GM12872 (cell line): ENCODE data around the gene LAD1.

Source experiments
- TF ChIP-seq, protein P1 (sequence below): IDR thresholded peaks from 3 replicates; pipeline ENCODE4 v1.5.1; 2011; ENCODE audit warnings: low read depth, mild to moderate bottlenecking, low read length, moderate library complexity; ENCODE audit not compliant: insufficient read depth

Gene LAD1

DNA sequence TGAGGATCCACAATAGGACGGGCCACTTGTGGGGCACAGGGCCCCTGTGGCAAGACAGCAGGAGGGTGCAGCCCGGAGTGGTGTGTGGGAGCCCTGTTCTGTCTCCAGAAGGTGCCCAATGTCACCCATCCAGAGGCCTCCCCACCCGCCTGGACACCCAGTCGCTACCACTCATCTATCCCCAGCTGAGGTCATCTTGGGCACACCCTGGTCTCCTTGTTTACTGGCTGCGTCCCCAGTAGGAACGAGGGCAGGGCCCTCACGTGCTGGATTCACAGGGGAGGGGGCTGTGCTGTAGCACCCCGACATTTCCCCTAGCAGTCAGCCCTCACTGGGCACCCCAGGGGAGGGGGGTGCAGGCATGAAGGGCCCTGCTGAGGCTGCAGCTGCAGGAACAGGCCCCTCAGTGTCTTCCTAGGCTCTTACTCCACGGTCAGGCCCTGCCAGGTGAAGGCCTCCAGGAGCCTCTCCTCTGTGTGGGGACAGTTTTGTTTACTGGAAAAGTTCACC lies 19.3 kb downstream of the LAD1 start:
- TF ChIP-seq, protein P1, sequence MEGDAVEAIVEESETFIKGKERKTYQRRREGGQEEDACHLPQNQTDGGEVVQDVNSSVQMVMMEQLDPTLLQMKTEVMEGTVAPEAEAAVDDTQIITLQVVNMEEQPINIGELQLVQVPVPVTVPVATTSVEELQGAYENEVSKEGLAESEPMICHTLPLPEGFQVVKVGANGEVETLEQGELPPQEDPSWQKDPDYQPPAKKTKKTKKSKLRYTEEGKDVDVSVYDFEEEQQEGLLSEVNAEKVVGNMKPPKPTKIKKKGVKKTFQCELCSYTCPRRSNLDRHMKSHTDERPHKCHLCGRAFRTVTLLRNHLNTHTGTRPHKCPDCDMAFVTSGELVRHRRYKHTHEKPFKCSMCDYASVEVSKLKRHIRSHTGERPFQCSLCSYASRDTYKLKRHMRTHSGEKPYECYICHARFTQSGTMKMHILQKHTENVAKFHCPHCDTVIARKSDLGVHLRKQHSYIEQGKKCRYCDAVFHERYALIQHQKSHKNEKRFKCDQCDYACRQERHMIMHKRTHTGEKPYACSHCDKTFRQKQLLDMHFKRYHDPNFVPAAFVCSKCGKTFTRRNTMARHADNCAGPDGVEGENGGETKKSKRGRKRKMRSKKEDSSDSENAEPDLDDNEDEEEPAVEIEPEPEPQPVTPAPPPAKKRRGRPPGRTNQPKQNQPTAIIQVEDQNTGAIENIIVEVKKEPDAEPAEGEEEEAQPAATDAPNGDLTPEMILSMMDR = no peak

DNA sequence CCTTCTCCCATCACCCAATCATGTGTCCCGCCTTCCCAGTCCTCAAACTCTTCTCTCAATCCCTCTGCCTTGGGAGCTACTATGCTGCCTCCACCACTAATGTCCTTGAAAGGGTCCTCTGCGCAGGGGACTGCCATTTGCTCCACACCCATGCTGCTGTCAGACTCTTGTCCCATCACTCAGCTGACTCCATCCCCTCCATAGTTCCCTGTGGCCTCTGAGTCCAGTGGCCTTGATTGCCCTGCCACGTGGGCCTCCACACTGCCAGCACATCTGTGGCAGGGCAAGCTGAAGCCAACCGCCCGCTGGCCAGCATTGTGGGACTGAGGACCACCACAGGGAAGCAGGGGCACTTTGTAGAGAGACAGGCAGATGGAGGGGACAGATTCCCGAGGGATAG lies 20.3 kb downstream of the LAD1 start:
- TF ChIP-seq, protein P1 = no peak

DNA sequence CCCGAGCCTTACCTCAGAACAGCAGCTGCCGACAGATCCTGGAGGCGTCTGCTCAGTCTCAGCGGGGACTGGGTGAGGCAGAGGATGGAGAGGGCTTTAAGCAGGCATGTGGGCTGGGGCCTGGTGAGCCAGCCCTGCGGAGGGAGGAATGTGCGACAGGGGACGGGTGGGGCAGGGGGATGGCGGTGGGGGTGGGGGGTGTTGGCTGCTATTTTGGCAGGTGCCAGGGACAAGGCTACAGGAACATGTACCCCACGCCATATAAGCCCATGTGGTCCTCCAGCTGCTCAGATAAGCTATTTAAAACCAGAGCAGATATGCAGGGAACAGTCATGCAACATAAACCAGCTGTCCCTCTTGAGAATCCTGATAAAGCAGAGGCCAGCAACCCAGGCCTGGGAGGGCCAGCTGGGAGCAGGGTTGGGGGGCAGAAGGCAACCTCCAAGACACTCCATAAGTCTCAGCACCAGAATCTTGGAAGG lies 21.5 kb downstream of the LAD1 start, which contains the start of gene TNNT2:
Gene TNNT2 (minus strand): TSS at position 70 of the 482 bp plus-strand sequence. CDS start 4,426 bp downstream, outside the sequence.
- TF ChIP-seq, protein P1 = no peak

DNA sequence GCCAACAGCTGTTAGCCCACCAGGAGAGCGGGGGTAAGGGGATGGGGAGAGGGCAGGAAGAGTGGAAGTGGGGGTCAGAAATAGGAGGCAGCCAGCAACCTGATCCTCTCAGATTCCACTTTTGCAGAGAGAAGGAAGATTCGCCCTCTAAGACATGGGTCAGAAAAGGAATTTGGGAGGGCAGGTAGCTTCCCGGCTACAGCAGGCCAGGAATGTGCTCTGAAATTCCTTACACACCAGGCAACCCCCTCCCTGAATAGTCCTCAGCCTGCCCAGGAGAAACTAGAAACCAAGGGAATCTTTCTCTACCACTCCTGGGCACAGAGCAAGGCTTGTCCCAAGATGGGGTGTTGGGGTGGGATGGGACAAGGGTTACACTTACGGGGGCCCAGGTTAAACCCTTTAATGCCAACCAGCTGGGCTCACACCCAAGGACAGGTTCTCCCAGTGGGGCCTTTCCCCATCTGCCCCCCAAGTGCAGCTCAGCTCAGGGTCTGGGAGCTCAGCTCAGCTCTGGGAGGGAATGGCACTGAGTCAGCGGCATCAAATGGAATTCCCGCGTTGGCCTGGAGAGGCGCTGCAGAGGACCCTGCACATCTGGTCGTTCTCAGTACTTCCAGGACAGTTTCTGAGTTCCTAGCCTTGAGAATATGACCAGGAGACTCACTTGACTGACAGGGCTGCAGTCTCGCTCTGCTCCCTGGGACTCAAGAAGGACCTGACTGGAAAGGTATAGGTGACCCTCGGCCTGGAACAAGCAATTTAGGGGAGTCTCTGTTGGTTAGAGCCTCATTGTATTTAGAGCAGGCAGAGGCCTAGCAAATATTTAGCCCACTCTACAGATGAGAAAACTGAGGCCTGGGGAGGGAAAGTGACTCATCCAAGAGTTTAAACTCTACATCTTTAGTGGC lies 22.4 kb downstream of the LAD1 start:
- TF ChIP-seq, protein P1 = peak; percentile 44

DNA sequence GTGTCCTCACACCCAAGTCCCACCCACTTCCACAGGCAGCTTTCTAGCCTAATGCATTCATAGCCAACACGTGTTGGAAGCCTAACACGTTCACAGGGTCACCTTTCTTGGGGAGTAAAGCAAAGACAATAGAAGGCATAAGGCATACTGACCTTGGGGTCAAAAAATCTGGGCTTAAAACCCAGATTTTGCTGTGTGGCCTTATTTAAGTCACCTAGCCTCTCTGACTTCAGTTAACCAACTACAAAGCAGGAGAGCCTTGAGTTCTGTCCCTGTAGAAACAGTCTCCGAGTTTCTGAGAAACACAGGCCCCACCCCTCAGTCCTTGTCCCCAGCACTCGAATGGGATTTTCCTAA lies 23.0 kb downstream of the LAD1 start:
- TF ChIP-seq, protein P1 = no peak

DNA sequence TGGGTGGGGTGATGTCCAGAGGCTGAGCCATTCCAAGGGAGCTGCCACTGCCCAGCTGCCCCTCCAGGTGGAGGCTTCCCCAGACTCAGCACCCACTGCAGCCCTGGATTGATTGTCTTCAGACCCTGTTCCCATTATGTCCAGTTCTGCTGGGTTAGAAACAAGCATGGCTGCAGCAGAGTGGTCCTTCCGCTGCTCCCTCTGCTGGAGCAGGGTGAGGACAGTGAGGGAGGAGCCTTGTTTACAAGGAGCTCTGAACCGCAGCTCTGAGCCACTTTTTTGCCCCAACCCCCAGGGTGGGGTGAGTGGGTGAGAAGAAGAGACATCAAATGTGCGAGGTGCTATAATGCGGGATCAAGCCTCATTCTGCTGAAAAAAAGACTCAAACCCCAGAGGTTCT lies 24.0 kb downstream of the LAD1 start:
- TF ChIP-seq, protein P1 = no peak

DNA sequence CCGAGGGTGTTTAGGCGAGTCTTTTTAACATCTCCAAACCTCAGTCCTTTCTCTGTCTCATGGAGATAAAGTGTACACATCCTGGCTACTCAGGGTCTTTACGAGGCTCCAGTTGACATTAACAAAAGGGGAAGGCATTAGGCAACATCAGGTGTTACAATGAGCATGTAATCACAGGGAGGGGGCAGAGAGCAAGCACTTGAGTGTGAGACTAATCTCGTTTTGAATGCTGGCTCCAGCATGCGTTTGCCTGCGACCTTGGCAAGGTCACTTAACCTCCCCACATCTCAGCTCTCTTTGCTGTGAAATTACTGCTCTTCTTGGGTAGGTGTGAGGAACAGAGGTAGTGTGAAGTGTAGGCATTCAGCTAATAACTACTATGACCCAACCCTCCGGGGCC lies 24.8 kb downstream of the LAD1 start:
- TF ChIP-seq, protein P1 = no peak
